Measurements from ENCODE around the gene HELZ.

HELZ gene

GRCh38 chr17:67021196-67021595 is 223.8 kb downstream of the HELZ start:
- POLR2A ChIA-PET (ENCODE audit: low non-redundant PET), result no interaction called here
- H3K27ac ChIP-seq, result no peak overlapping the region
- CTCF ChIA-PET, result no interaction called here
- TF ChIP-seq CTCF (conservative IDR thresholded peaks at IDR 0.05; ENCODE audit: low read depth), result no peak
- DNase-seq (ENCODE audit: low spot score), result no peak
